Neuronal stem cell (in vitro differentiated cells): ENCODE data around the gene PBOV1.
"Not testable (repeated sequence)": the region's sequence is repeated elsewhere in the genome, so short reads cannot be mapped to it uniquely, and the experiment has no call there.

Experiments
- DNase-seq: peaks from one replicate; pipeline ENCODE4 v3.0.0-alpha.2; 2013; ENCODE audit warnings: low spot score
- H2AFZ ChIP-seq: one replicate; pipeline ENCODE4 v1.6.1; 2013; ENCODE audit warnings: mild to moderate bottlenecking, low read length, inconsistent platforms
- H2AK5ac ChIP-seq: 2 replicates; pipeline ENCODE4 v1.6.1; 2013; ENCODE audit warnings: low read depth, mild to moderate bottlenecking, inconsistent platforms, low read length, moderate library complexity, mixed read lengths
- H2BK120ac ChIP-seq: 2 replicates; pipeline ENCODE4 v1.6.1; 2013; ENCODE audit warnings: low read depth, mild to moderate bottlenecking, inconsistent platforms, low read length, moderate library complexity, mixed read lengths
- H2BK12ac ChIP-seq: one replicate; pipeline ENCODE4 v1.6.1; 2013; ENCODE audit warnings: low read length, inconsistent platforms
- H2BK15ac ChIP-seq: 2 replicates; pipeline ENCODE4 v1.6.1; 2013; ENCODE audit warnings: mild to moderate bottlenecking, low read length, inconsistent platforms, mixed read lengths
- H2BK5ac ChIP-seq: one replicate; pipeline ENCODE4 v1.6.1; 2013; ENCODE audit warnings: inconsistent platforms, mild to moderate bottlenecking, low read length, moderate library complexity
- H3K14ac ChIP-seq: one replicate; pipeline ENCODE4 v1.6.1; 2013; ENCODE audit warnings: low read length, inconsistent platforms
- H3K18ac ChIP-seq: 2 replicates; pipeline ENCODE4 v1.6.1; 2013; ENCODE audit warnings: low read length, inconsistent platforms
- H3K23ac ChIP-seq: 2 replicates; pipeline ENCODE4 v1.6.1; 2013; ENCODE audit warnings: low read depth, mild to moderate bottlenecking, mixed read lengths, low read length, inconsistent platforms; ENCODE audit not compliant: poor library complexity
- H3K27ac ChIP-seq: replicated peaks from 3 replicates; pipeline ENCODE4 v1.5.1; 2013; ENCODE audit warnings: low read length, inconsistent platforms
- H3K27me3 ChIP-seq, 3 experiments: 2 replicates each; pipeline ENCODE4 v1.6.1; 2013; ENCODE audit warnings: low read length in 3 of 3, mild to moderate bottlenecking in 2 of 3, inconsistent platforms in 1 of 3, low read depth in 1 of 3, mixed read lengths in 1 of 3, moderate library complexity in 1 of 3; ENCODE audit not compliant: control insufficient read depth in 3 of 3, insufficient read depth in 3 of 3
- H3K36me3 ChIP-seq, 2 donors: replicated peaks in 1 of 2; 2 replicates each; pipeline ENCODE4 v1.6.1; 2013; ENCODE audit warnings: low read length in 2 of 2; ENCODE audit not compliant: control insufficient read depth in 2 of 2, insufficient read depth in 2 of 2
- H3K4ac ChIP-seq: 2 replicates; pipeline ENCODE4 v1.6.1; 2013; ENCODE audit warnings: inconsistent platforms, mild to moderate bottlenecking, low read length, moderate library complexity
- H3K4me1 ChIP-seq, 2 donors: 1 replicate in 1 of 2; 2 replicates in 1 of 2; pipeline ENCODE4 v1.6.1; 2013; ENCODE audit warnings: low read length in 2 of 2, low read depth in 1 of 2; ENCODE audit not compliant: control insufficient read depth in 2 of 2, insufficient read depth in 1 of 2
- H3K4me2 ChIP-seq: one replicate; pipeline ENCODE4 v1.6.1; 2013; ENCODE audit warnings: mild to moderate bottlenecking, low read length, inconsistent platforms; ENCODE audit not compliant: insufficient read depth, poor library complexity, severe bottlenecking
- H3K4me3 ChIP-seq, 2 donors: 2 replicates each; pipeline ENCODE4 v1.5.1; 2013; ENCODE audit warnings: low read length in 2 of 2, mild to moderate bottlenecking in 2 of 2, inconsistent platforms in 1 of 2, moderate library complexity in 1 of 2
- H3K79me1 ChIP-seq: one replicate; pipeline ENCODE4 v1.6.1; 2013; ENCODE audit warnings: low read depth, mild to moderate bottlenecking, inconsistent platforms, low read length, moderate library complexity
- H3K9ac ChIP-seq: one replicate; pipeline ENCODE4 v1.6.1; 2013; ENCODE audit warnings: mild to moderate bottlenecking, low read depth, low read length, inconsistent platforms; ENCODE audit not compliant: poor library complexity
- H3K9me3 ChIP-seq, 2 donors: replicated peaks in 1 of 2; 2 replicates each; pipeline versions ENCODE3 to v1.6.1; 2013; ENCODE audit warnings: low read length in 2 of 2, mild to moderate bottlenecking in 2 of 2, inconsistent platforms in 1 of 2, low read depth in 1 of 2, mixed read lengths in 1 of 2, moderate library complexity in 1 of 2; ENCODE audit not compliant: control insufficient read depth in 2 of 2, insufficient read depth in 1 of 2
- H4K8ac ChIP-seq: one replicate; pipeline ENCODE4 v1.6.1; 2013; ENCODE audit warnings: low read depth, mild to moderate bottlenecking, inconsistent platforms, low read length, moderate library complexity
- H4K91ac ChIP-seq: one replicate; pipeline ENCODE4 v1.6.1; 2013; ENCODE audit warnings: low read length, low read depth, mild to moderate bottlenecking, inconsistent platforms; ENCODE audit not compliant: poor library complexity
- WGBS, 2 donors: extraction: QIAGEN DNeasy Blood & Tissue Kit; methylation state at CpG; one replicate each; pipeline ENCODE4 v1.1.7; 2013; ENCODE audit warnings: missing lambda C conversion rate in 2 of 2, mixed read lengths in 1 of 2; ENCODE audit not compliant: insufficient read length in 2 of 2, insufficient replicate concordance in 1 of 2; ENCODE audit errors: extremely low coverage in 2 of 2; 5-methylcytosine and 5-hydroxymethylcytosine counted together

Gene PBOV1

DNA sequence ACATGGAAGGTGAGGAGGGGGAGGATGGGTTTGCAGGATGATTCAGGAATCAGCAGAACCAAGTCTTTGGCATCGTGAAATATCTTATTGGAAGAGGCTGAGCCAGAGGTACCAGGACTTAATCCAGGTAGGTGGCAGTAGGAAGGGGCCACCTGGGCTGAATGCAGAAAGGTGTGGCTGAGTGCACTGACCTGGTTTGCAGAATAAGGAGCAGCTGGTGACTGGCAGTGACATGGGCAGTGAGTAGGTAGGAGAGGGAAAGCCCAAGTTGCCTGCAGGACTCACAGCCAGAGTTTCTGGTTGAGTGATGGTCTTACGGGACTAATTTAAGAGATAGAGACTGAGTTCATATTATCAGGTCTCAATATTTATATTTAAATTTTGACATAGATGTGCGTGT is 1.1 kb upstream of the PBOV1 start:
- Histone ChIP-seq H3K36me3 (no peaks in the 10 kb centered on the region), H3K14ac (no peak overlapping the region), H3K79me1 (no peaks in the 10 kb centered on the region), H3K4me1 (no peaks in the 10 kb centered on the region), H3K18ac (no peak overlapping the region), H3K4me2 (no peak overlapping the region), H2AK5ac (no peak overlapping the region), H2AFZ (no peak overlapping the region), H3K9ac (no peak overlapping the region), H4K8ac (no peak overlapping the region), H3K4me3 (no peak overlapping the region), H3K23ac (no peak overlapping the region), H2BK120ac (no peak overlapping the region), H3K27me3 (no peaks in the 10 kb centered on the region), H2BK12ac (no peak overlapping the region), H3K27ac (no peak overlapping the region), H2BK5ac (no peak overlapping the region), H3K4ac (no peak overlapping the region), H4K91ac (no peak overlapping the region), H3K9me3 (no peaks in the 10 kb centered on the region), H2BK15ac (no peak overlapping the region)
- 100% methylated on average over 1 of the region's 3 CpGs; no CpG with 5 or more reads in 1 of the 2 donors for WGBS, 2 donors
- DNase-seq: no peak

DNA sequence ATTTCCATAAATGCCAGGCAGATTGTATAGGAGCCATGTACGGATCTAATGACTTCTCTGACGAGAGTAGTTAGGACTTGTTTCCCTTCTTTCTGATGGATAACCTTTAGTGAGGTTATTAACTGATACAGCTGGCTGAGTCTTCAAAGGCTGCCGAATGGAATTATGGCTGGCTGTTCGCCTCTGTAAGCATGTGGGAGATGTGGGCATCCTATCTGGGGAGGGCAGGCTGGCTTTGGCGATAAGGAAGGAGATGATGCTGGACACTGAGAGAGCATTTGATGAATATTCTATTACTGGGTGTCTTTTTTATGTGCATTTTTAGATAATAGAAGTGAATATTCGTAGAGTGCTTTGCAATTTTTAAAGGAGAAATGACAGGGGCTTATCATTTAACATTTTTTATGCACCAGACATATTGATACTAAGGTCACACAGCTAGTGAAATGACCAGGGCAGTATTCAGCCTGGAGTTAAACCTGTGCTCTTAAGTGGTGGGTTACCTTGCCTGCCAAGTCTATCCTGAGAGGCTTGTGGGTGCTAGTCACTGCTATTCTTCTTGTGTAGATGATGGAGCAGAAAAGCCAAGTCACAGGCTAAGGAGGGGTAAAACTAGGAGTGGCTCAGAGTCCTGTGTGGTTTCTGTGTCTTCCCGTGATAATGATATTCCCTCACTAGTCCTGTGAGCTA is 3.1 kb downstream of the PBOV1 start:
- Histone ChIP-seq H2BK15ac (no peak overlapping the region), H2AFZ (no peak overlapping the region), H3K27me3 (no peaks in the 10 kb centered on the region), H3K79me1 (no peaks in the 10 kb centered on the region), H3K9me3 (no peaks in the 10 kb centered on the region), H2BK120ac (no peak overlapping the region), H2BK12ac (no peak overlapping the region), H2AK5ac (no peak overlapping the region), H3K18ac (no peak overlapping the region), H3K14ac (no peak overlapping the region), H3K9ac (no peak overlapping the region), H3K36me3 (no peaks in the 10 kb centered on the region), H4K8ac (no peak overlapping the region), H2BK5ac (no peak overlapping the region), H3K4me1 (no peaks in the 10 kb centered on the region), H3K4me2 (no peak overlapping the region), H3K4me3 (no peak overlapping the region), H4K91ac (no peak overlapping the region), H3K23ac (no peak overlapping the region), H3K4ac (no peak overlapping the region), H3K27ac (no peak overlapping the region)
- no CpG with 5 or more reads among the region's 7 CpGs for WGBS, 2 donors
- DNase-seq: no peak

DNA sequence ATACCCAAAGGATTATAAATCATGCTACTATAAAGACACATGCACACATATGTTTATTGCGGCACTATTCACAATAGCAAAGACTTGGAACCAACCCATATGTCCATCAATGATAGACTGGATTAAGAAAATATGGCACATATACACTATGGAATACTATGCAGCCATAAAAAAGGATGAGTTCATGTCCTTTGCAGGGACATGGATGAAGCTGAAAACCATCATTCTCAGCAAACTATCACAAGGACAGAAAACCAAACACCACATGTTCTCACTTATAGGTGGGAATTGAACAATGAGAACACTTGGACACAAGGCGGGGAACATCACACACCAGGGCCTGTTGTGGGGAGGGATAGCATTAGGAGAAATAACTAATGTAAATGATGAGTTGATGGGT is 5.8 kb downstream of the PBOV1 start:
- WGBS, 2 donors: no CpG with 5 or more reads among the region's 2 CpGs
- not testable (repeated sequence) for H3K27me3 ChIP-seq

DNA sequence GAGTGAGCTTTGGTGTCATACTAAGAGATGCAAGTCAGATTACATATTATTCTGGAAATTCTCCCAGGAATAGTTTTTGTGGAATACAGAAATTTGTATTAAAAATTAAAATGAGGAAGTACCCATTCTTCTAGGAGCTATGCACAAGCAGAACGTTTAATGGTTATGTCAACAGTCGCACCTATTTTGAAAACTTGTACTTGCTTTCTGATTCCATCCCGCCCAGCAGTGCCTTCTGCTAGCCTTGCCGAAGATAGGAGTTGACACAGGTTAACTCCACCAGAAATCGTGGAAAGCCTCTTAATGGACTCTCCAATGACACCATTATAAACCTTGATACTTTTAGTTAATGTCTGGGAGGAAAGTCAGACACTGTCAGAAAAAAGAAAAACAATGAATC is 6.7 kb downstream of the PBOV1 start:
- no peak for DNase-seq
- Histone ChIP-seq H3K4ac (no peak overlapping the region), H2AK5ac (no peak overlapping the region), H3K36me3 (no peaks in the 10 kb centered on the region), H2AFZ (no peak overlapping the region), H4K8ac (no peak overlapping the region), H3K9ac (no peak overlapping the region), H3K4me2 (no peak overlapping the region), H3K14ac (no peak overlapping the region), H3K23ac (no peak overlapping the region), H4K91ac (no peak overlapping the region), H3K27ac (no peak overlapping the region), H2BK5ac (no peak overlapping the region), H2BK12ac (no peak overlapping the region), H3K79me1 (no peaks in the 10 kb centered on the region), H2BK120ac (no peak overlapping the region), H2BK15ac (no peak overlapping the region), H3K4me3 (no peak overlapping the region), H3K9me3 (no peaks in the 10 kb centered on the region), H3K27me3 (no peaks in the 10 kb centered on the region), H3K18ac (no peak overlapping the region), H3K4me1 (no peaks in the 10 kb centered on the region)
- WGBS, 2 donors: no CpG with 5 or more reads among the region's 5 CpGs

More for the DNA sequence above, 5.8 kb downstream of the PBOV1 start:
- not testable (repeated sequence) for H2BK5ac ChIP-seq, H3K27ac ChIP-seq, H2AK5ac ChIP-seq, H3K18ac ChIP-seq, H3K9me3 ChIP-seq, H2BK120ac ChIP-seq, H4K8ac ChIP-seq, H3K79me1 ChIP-seq, H4K91ac ChIP-seq, H2AFZ ChIP-seq, H3K14ac ChIP-seq, H3K4me1 ChIP-seq, H2BK15ac ChIP-seq, DNase-seq, H3K4me2 ChIP-seq, H3K9ac ChIP-seq, H3K36me3 ChIP-seq, H3K4me3 ChIP-seq, H2BK12ac ChIP-seq, H3K23ac ChIP-seq, H3K4ac ChIP-seq
